Prostate gland (tissue), 2 donors: ENCODE data around the gene LIG1. TPM values are rescaled to one million over a fixed set of nuclear protein-coding genes. Genes with fewer than 3 reads are reported as not detected.

Experiments used
- DNase-seq: peaks from one replicate; pipeline ENCODE4 v3.0.0-alpha.2; 2019; ENCODE audit warnings: low spot score
- H3K27ac ChIP-seq, 2 donors: fragments of 200-600 bp; sonication (generic); 2 replicates each; pipeline ENCODE4 v1.5.1; 2017 to 2019
- H3K27me3 ChIP-seq: fragments of 200-600 bp; sonication (generic); replicated peaks from 2 replicates; pipeline ENCODE4 v1.5.1; 2019; ENCODE audit not compliant: insufficient read depth
- H3K36me3 ChIP-seq, 2 donors: fragments of 200-600 bp; sonication (generic); 1 replicate in 1 of 2; 2 replicates in 1 of 2; pipeline versions ENCODE4 v1.5.1 to v1.8.1; 2017 to 2019
- H3K4me1 ChIP-seq: fragments of 200-600 bp; sonication (generic); replicated peaks from 2 replicates; pipeline ENCODE4 v1.5.1; 2019
- H3K4me3 ChIP-seq, 2 donors: fragments of 200-600 bp; sonication (generic); 2 replicates each; pipeline ENCODE4 v1.5.1; 2017 to 2019
- H3K9me3 ChIP-seq: fragments of 200-600 bp; sonication (generic); 2 replicates; pipeline ENCODE4 v1.5.1; 2017
- POLR2A ChIP-seq: fragments of 450-650 bp; IDR thresholded peaks from one replicate; pipeline ENCODE4 v1.6.1; 2016; ENCODE audit warnings: antibody characterized with exemption, mild to moderate bottlenecking
- POLR2AphosphoS5 ChIP-seq: sonication (generic); formaldehyde crosslinking; IDR thresholded peaks from one replicate; pipeline ENCODE4 v1.6.1; 2017; ENCODE audit warnings: antibody characterized with exemption
- WGBS: methylation state at CpG from one replicate; pipeline ENCODE4 v1.1.5; 2018; 5-methylcytosine and 5-hydroxymethylcytosine counted together
- intact Hi-C: fragments of 100-400 bp; cut with DNase I; formaldehyde crosslinking; loops from one replicate; pipeline ENCODE4 v1.14.2; 2022
- total RNA-seq, 2 donors: library from RNA; depleted of rRNA; stranded (reverse); fragments of >200 nt; gene quantifications; one replicate each; pipeline ENCODE4 v1.1.0, GENCODE V29; 2016
- TF ChIP-seq, protein P1 (sequence below), 4 experiments: fragments of 200-600 bp in 2 of 4; fragments of 450-650 bp in 2 of 4; sonication (generic) in 2 of 4; IDR thresholded peaks; 1 replicate in 3 of 4; 2 replicates in 1 of 4; pipeline ENCODE4 v1.5.1; 2016 to 2019; ENCODE audit warnings: antibody characterized with exemption in 4 of 4, mild to moderate bottlenecking in 2 of 4, moderate library complexity in 2 of 4

The LIG1 gene
- total RNA-seq, 2 donors from 2014 or later = 30.6 to 58.7 TPM

DNA sequence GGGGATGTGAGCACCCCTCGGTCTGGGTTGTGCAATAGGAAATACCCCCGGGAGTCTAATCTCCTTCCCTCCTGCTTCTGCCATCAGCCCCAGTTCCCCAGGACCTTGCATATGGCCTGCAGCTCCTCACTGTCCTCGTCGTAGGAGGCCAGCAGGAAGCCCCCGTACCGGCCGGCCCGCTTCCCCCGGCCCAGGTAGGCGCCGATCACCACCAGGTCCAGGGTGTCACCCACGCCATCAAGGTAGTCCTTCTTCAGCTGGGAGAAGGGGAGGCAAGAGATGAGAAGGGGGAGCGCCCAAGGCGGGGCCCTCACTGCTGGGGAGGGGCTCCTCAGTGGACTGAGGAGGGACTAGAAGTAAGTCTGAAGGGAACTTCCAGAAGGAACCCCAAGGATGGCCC, 49.1 kb downstream of the LIG1 start:
- Histone ChIP-seq H3K9me3 (no peaks in the 10 kb centered on the region), H3K27ac (no peak overlapping the region), H3K27me3 (no peaks in the 10 kb centered on the region), H3K4me1 (no peaks in the 10 kb centered on the region), H3K36me3 (no peaks in the 10 kb centered on the region), H3K4me3 (no peak overlapping the region)
- TF ChIP-seq POLR2A = no peak
- TF ChIP-seq, protein P1, sequence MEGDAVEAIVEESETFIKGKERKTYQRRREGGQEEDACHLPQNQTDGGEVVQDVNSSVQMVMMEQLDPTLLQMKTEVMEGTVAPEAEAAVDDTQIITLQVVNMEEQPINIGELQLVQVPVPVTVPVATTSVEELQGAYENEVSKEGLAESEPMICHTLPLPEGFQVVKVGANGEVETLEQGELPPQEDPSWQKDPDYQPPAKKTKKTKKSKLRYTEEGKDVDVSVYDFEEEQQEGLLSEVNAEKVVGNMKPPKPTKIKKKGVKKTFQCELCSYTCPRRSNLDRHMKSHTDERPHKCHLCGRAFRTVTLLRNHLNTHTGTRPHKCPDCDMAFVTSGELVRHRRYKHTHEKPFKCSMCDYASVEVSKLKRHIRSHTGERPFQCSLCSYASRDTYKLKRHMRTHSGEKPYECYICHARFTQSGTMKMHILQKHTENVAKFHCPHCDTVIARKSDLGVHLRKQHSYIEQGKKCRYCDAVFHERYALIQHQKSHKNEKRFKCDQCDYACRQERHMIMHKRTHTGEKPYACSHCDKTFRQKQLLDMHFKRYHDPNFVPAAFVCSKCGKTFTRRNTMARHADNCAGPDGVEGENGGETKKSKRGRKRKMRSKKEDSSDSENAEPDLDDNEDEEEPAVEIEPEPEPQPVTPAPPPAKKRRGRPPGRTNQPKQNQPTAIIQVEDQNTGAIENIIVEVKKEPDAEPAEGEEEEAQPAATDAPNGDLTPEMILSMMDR (IDR thresholded peaks at IDR 0.05) = no peak
- TF ChIP-seq POLR2AphosphoS5 = no peak
- intact Hi-C loops = no loop called here
- no peak for DNase-seq
- WGBS = 92% methylated on average over 13 of the region's 14 CpGs

DNA sequence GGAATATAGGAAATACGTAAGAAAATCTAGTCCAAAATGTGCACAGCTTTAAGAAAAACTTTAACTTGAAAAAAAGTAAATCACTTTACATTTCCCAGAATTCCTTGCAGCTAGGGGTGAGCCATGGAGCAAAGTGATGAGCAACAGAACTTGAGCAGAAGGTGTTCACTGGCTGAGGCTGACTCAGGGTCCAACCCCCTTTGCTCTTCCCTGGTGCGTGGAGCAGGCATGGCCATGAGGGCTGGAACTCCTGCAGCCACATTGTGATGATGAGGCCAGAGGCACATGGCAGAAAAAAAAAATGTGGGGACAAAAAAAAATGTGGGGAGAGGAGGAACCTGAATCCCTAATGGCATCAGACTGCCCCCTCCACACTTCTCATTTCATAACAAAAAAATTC, 49.6 kb downstream of the LIG1 start:
- Histone ChIP-seq H3K4me3 (no peak overlapping the region), H3K27ac (no peak overlapping the region)
- 98% methylated on average over 2 of the region's 2 CpGs for WGBS

DNA sequence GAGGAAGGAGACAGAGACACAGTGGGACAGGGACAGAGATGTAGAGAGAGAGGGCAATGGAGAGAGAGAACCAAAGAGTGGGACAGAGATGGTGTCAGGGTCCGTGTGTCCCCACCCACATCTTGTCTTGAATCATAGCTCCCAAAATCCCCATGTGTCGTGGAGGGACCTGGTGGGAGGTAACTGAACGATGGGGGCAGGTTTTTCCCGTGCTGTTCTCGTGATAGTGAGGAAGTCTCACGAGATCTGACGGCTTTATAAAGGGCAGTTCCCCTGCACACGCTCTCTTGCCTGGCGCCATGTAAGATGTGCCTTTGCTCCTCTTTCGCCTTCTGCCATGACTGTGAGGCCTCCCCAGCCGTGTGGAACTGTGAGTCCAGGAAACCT, 52.0 kb downstream of the LIG1 start:
- no peak overlapping the region for H3K27ac ChIP-seq
- WGBS = 85% methylated on average over 11 of the region's 11 CpGs
- no peak overlapping the region for H3K4me3 ChIP-seq
- no peak for DNase-seq
- no peaks in the 10 kb centered on the region for H3K36me3 ChIP-seq
- no peaks in the 10 kb centered on the region for H3K9me3 ChIP-seq
- intact Hi-C loops = no loop called here
- no peaks in the 10 kb centered on the region for H3K4me1 ChIP-seq
- no peak for TF ChIP-seq POLR2A
- no peak for TF ChIP-seq POLR2AphosphoS5
- TF ChIP-seq, protein P1 (IDR thresholded peaks at IDR 0.05) = no peak
- H3K27me3 ChIP-seq = no peaks in the 10 kb centered on the region

More for the DNA sequence above, 49.6 kb downstream of the LIG1 start:
- DNase-seq = no peak
- H3K36me3 ChIP-seq = no peaks in the 10 kb centered on the region
- H3K9me3 ChIP-seq = no peaks in the 10 kb centered on the region
- H3K4me1 ChIP-seq = no peaks in the 10 kb centered on the region
- TF ChIP-seq POLR2A = no peak
- TF ChIP-seq POLR2AphosphoS5 = no peak
- TF ChIP-seq, protein P1 (IDR thresholded peaks at IDR 0.05) = no peak
- no peaks in the 10 kb centered on the region for H3K27me3 ChIP-seq
- intact Hi-C loops = no loop called here

DNA sequence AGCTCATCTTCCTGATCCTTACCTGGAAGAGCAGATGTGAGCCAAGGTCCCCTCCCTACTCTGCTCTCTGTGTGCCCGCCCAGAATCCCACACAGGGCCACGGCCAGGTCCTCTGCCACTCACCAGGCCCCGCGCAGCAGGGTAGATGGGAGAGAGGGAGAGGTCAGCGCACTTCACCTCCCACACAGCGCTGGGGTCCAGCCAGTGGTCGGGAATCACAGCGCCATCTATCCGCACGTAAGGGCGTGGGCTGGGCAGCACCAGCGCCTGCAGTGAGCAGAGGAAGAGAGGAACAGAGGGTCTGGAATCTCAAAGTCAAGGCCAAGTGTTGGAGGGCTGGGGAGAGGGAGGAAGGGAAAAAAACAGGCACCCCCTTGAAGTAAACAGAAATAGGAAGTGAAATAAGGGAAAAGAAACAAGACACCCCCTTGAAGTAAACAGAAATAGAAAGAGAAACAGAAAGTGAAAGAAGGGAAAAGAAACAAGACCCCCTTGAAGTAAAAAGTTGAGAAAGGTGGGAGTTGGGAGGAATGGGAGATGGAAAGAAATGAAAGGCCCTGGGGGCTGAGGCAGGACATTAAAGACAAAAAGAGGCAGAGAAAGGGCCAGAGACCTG, 52.5 kb downstream of the LIG1 start:
- TF ChIP-seq POLR2AphosphoS5 (no peak), POLR2A (no peak)
- TF ChIP-seq, protein P1 (IDR thresholded peaks at IDR 0.05) = no peak
- no peak overlapping the region for H3K27ac ChIP-seq

DNA sequence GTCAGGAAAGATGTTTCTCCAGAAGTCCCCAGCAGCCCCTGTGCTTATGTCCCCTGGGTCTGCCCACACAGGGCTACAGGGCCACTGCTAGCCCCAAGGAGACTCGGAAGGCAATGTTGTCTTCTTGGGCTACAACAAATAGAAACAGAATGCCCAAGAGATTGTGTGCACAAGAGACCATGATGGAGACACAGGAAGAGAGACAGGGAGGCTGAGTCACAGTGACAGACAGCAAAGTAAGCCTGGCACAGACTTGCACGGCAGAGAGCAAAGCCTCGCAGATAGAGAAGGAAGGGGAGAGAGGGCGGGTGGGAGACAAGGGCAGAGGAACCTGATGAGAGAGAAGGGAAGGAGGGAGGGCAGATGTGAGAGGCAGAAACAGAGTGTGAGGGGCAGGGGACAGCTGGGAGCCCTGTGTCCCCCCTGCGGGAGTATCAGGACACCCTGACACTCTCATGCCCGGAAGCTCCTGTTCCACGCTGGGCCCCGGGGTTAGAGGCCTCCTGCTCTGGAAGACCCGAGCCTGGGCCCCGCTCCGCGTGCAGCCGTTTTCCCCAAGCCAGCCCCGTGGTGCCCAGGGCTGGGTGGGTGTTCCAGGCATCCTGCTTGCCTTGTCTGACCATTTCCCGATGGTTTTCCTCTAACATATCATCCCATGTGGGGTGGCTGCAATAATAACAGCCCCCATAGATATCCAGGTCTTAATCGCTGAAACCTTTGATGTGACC, 56.8 kb downstream of the LIG1 start:
- intact Hi-C loops = loop anchor here (2.0 kb wide), 1 partner anchor 37 kb away; no protein-coding TSS in a partner anchor
- Histone ChIP-seq H3K4me1 (peaks cover 4% of the 10 kb centered on the region), H3K27me3 (no peaks in the 10 kb centered on the region), H3K36me3 (no peaks in the 10 kb centered on the region), H3K4me3 (no peak overlapping the region), H3K9me3 (no peaks in the 10 kb centered on the region), H3K27ac (no peak overlapping the region)
- WGBS = 84% methylated on average over 16 of the region's 16 CpGs
- no peak for DNase-seq
- TF ChIP-seq POLR2A = no peak

More for the DNA sequence above, 52.5 kb downstream of the LIG1 start:
- no peaks in the 10 kb centered on the region for H3K27me3 ChIP-seq
- no peaks in the 10 kb centered on the region for H3K4me1 ChIP-seq
- intact Hi-C loops = no loop called here
- H3K9me3 ChIP-seq = no peaks in the 10 kb centered on the region
- no peak for DNase-seq
- H3K4me3 ChIP-seq = no peak overlapping the region
- H3K36me3 ChIP-seq = no peaks in the 10 kb centered on the region
- WGBS = 88% methylated on average over 12 of the region's 12 CpGs
